ENCODE data around the gene ITSN1. TPM values are rescaled to one million over a fixed set of nuclear protein-coding genes. Genes with fewer than 3 reads are reported as not detected.

ITSN1 gene
- total and polyA plus RNA-seq, 3 donors from 2014 or later, result 20.0 to 56.6 (median 48.4) TPM

DNA sequence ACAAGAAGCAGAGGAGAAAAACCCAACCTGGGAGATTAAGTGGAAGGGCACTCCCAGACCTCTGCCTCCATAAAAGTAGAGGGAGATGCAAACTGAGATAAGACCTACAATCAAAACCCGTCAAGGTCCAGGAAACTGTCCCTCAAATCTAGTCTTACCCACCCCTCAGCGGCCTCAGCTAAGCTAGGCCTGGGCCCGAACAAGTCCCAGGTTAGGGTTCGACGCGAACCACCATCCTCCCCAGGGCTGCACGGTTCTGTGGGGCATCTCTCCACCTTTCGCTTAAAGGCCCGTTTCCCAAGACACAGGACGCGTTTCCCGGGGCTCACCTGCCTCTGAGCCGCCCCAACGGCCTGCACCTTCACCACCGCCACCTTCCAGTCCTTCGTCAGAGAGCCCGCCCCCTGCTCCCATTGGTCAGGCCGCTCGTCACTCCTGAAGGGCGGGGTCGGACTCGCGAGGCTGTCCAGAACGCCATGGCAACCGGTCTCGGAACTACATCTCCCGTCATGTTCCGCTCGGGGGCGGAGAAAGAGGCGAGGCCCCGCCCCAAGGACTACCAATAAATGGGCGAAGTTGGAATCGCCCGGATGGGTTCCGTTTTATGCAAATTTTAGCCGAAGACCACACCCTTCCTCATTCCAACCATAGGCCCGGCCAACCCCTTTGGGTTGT is 812 bp upstream of the ITSN1 start, which contains the start of gene CRYZL1:
TSS of gene CRYZL1 (minus strand) at position 390 of the 675 bp plus-strand sequence. CDS start 10,190 bp downstream, outside the sequence.
- Histone ChIP-seq H3K4me1 (peaks cover 7% of the 10 kb centered on the region), H3K36me3 (ENCODE audit: low read depth, missing control alignments) (no peaks in the 10 kb centered on the region), H3K9me3 (no peaks in the 10 kb centered on the region), H3K4me3 (peak within 1 kb of the TSS; percentile 85 to 90), H3K27me3 (no peaks in the 10 kb centered on the region), H3K27ac (peak within 1 kb of the TSS; percentile 87 to 92)
- TF ChIP-seq, protein P1, sequence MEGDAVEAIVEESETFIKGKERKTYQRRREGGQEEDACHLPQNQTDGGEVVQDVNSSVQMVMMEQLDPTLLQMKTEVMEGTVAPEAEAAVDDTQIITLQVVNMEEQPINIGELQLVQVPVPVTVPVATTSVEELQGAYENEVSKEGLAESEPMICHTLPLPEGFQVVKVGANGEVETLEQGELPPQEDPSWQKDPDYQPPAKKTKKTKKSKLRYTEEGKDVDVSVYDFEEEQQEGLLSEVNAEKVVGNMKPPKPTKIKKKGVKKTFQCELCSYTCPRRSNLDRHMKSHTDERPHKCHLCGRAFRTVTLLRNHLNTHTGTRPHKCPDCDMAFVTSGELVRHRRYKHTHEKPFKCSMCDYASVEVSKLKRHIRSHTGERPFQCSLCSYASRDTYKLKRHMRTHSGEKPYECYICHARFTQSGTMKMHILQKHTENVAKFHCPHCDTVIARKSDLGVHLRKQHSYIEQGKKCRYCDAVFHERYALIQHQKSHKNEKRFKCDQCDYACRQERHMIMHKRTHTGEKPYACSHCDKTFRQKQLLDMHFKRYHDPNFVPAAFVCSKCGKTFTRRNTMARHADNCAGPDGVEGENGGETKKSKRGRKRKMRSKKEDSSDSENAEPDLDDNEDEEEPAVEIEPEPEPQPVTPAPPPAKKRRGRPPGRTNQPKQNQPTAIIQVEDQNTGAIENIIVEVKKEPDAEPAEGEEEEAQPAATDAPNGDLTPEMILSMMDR (IDR thresholded peaks at IDR 0.05), result no peak
- peak; percentile 50 for TF ChIP-seq POLR2A (IDR thresholded peaks at IDR 0.05)
- peak; percentile 100 for DNase-seq
- WGBS, 2 donors, result 0 to 1% methylated on average over 31 to 38 of the region's 38 CpGs
- intact Hi-C loops (cut with DNase I; ENCODE audit: low total_unique reads), result loop anchor here (5.0 kb wide), 1 partner anchor 251 kb away; no protein-coding TSS in a partner anchor

DNA sequence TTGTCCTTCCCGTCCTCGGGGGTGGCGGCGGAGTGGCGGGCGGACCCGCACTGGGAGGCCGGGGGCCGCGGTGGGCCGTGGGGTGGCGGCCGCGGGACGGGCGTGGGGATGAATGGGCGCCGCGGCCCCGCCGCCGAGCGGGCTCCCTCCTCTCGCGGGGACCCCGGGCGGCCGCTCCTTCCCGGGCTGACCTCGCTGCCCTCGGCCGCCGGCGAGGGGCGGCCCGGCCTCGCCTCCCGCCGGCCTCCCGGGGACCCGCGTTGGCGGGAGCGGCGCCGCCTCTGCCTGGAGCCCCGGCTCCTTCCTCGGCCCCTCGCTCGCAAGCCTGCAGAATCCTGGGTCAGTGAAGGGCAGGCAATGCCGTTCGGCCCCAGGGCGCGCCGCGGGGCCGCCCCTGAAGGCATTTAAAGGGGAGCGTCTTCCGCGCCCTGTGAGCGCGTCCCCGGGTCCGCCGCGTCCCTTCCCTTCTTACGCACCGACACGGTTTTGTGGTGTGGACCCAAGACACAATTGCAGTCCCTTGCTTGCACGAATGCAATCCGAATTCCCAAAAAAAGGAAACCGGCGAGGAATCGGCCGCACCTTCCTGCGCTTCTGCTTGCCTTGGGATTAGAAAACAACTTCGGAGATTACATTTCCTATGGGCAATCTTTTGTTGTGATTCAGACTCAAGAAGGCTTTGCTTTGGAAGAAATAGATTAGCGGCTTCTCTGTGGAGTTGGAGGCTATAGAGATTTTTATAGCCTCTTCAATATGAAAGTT is 776 bp downstream of the ITSN1 start:
- no peak for TF ChIP-seq POLR2A (IDR thresholded peaks at IDR 0.05)
- TF ChIP-seq, protein P1 (IDR thresholded peaks at IDR 0.05), result no peak
- 0 to 1% methylated on average over 21 to 22 of the region's 78 CpGs for WGBS, 2 donors
- DNase-seq, result peak; percentile 41
- Histone ChIP-seq H3K4me3 (peak overlapping the region; percentile 85 to 90), H3K27me3 (no peaks in the 10 kb centered on the region), H3K27ac (peak overlapping the region; percentile 81 to 87), H3K4me1 (peaks cover 7% of the 10 kb centered on the region), H3K36me3 (ENCODE audit: low read depth, missing control alignments) (no peaks in the 10 kb centered on the region), H3K9me3 (no peaks in the 10 kb centered on the region)
- intact Hi-C loops (cut with DNase I; ENCODE audit: low total_unique reads), result loop anchor here (5.0 kb wide), 1 partner anchor 249 kb away; no protein-coding TSS in a partner anchor

DNA sequence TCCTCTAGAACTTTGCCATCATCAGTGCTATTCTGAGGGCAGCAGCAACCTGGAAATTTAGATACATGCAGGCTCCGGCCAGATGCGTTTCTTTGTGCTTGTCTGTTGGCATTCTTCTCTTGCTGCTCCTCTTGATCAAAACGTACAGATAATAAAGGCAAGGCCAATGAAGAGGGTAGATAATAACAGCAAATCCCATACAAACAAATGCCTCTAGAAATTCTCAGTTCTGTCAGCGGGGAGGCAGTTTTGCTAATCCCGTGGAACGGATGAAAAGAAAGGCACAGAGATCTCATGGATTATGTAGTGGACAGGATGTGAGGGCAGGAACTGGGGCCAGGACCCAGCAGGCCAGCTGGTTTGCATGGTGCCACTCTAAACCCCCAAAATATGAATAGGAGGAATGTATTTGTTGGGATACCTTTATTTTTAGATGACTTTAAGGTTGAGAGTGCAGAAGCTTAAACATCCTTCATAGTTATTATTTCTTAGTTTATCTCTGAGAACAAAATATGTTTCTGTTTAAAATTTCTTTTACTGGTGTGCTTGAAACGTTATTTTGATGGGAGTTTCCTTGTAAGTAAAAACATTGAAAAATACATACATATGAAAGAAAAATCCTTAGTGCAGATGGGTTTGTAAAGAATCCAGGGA is 1.5 kb downstream of the ITSN1 start:
- H3K4me3 ChIP-seq, result peak overlapping the region; percentile 85 to 90
- no peaks in the 10 kb centered on the region for H3K27me3 ChIP-seq
- peaks cover 7% of the 10 kb centered on the region for H3K4me1 ChIP-seq
- 1 to 3% methylated on average over 7 of the region's 7 CpGs for WGBS, 2 donors
- DNase-seq, result peak; percentile 39
- no peaks in the 10 kb centered on the region for H3K9me3 ChIP-seq
- H3K36me3 ChIP-seq (ENCODE audit: low read depth, missing control alignments), result no peaks in the 10 kb centered on the region
- TF ChIP-seq POLR2A (IDR thresholded peaks at IDR 0.05), result no peak
- TF ChIP-seq, protein P1 (IDR thresholded peaks at IDR 0.05), result no peak
- H3K27ac ChIP-seq, result peak overlapping the region; percentile 79 to 87
- intact Hi-C loops (cut with DNase I; ENCODE audit: low total_unique reads), result loop anchor here (5.0 kb wide), 1 partner anchor 249 kb away; no protein-coding TSS in a partner anchor

DNA sequence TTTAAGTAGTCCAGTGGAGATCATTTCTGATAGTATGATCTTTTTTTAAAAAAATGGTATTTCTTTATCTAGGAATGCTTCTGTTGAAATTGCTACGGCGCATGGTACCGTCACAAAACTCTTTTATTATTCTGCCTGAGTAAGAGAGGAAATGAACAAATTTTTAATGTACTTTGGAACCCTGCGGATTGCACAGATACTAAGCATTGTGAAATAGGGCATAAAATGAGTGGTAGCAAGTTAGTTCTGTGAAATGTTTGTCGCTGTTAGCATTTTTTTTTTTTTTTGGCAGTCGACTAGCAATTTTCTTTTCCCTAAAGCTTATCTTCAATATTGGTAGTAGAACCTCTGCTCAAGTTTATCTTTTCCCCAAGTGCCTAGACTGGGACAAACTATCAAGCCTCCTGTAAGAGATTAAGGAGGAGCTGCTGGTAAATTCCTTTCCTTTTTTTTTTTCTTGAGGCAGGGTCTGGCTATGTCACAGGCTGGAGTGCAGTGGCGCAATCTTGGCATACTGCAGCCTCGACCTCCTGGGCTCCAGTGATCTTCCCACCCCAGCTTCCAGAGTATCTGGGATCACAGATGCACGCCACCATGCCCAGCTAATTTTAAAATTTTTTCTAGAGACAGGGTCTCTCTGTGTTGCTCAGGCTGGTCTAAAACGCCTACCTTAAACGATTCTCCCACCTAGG is 2.2 kb downstream of the ITSN1 start:
- TF ChIP-seq, protein P1 (IDR thresholded peaks at IDR 0.05), result no peak
- TF ChIP-seq POLR2A (IDR thresholded peaks at IDR 0.05), result no peak
- Histone ChIP-seq H3K36me3 (ENCODE audit: low read depth, missing control alignments) (no peaks in the 10 kb centered on the region), H3K9me3 (no peaks in the 10 kb centered on the region), H3K27me3 (no peaks in the 10 kb centered on the region), H3K4me1 (peaks cover 7% of the 10 kb centered on the region), H3K4me3 (no peak overlapping the region), H3K27ac (peak overlapping the region in 1 of 2 donors; percentile 87)
- WGBS, 2 donors, result 35 to 52% methylated on average over 11 of the region's 11 CpGs
- DNase-seq, result no peak
- intact Hi-C loops (cut with DNase I; ENCODE audit: low total_unique reads), result loop anchor here (5.0 kb wide), 1 partner anchor 248 kb away; no protein-coding TSS in a partner anchor
